ENCODE measurements around the gene WNT2B.

The WNT2B gene

GRCh38 chr1:112565800-112566199, 57.0 kb downstream of the WNT2B start:
- no peak for DNase-seq (ENCODE audit: low read depth in 2 of 2)

- peak; percentile 53 to 59 for DNase-seq (ENCODE audit: low read depth in 2 of 2)
These were observed 66.5 kb downstream of the WNT2B start for GRCh38 chr1:112575154-112575804.

DNA sequence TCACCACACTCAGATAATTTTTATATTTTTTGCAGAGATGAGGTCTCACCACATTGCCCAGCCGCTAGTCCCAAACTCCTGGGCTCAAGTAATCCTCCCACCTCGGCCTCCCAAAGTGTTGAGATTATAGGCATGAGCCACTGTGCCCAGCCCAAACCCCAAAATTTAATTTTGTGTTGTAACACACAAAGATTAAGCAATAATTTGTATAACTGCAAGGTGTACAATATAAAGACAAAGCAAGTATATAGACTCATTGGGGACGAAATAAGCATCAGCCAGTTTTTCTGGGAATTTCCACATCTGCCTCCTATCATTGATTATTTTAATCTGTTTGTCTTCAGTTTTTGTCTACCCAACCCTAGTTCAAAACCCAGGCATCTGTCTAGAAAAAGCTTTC, 67.5 kb downstream of the WNT2B start:
- no peak for DNase-seq (ENCODE audit: low read depth in 2 of 2)

Measured in fibroblast of skin of left quadriceps (primary cell).